K562 (cell line): ENCODE measurements around the gene SLC22A4. TPM values are rescaled to one million over a fixed set of nuclear protein-coding genes. Genes with fewer than 3 reads are reported as not detected.

ENCODE experiments used
- AFF1 ChIP-seq, 2 experiments: fragments of 450-650 bp; IDR thresholded peaks; 2 replicates each; pipeline ENCODE4 v1.6.1; 2018; ENCODE audit warnings: mild to moderate bottlenecking in 2 of 2, low read depth in 1 of 2; ENCODE audit not compliant: partially characterized antibody in 2 of 2
- ARNT ChIP-seq, 2 experiments: fragments of 450-650 bp; IDR thresholded peaks; 2 replicates each; pipeline ENCODE4 v1.6.1; 2016; ENCODE audit warnings: mild to moderate bottlenecking in 1 of 2
- DIDO1 ChIP-seq: fragments of 450-650 bp; IDR thresholded peaks from 2 replicates; pipeline ENCODE4 v1.6.1; 2016; ENCODE audit warnings: low read depth, missing biosample characterization, missing genetic modification characterization
- GABPB1 ChIP-seq: sonication (generic); formaldehyde crosslinking; IDR thresholded peaks from 2 replicates; pipeline ENCODE4 v1.8.0; 2022; ENCODE audit warnings: mild to moderate bottlenecking, missing genetic modification reagents
- HBP1 ChIP-seq: fragments of 450-650 bp; formaldehyde crosslinking; IDR thresholded peaks from 2 replicates; pipeline ENCODE4 v1.4.0; 2022; ENCODE audit warnings: missing genetic modification characterization
- MTA3 ChIP-seq: fragments of 450-650 bp; formaldehyde crosslinking; IDR thresholded peaks from 2 replicates; pipeline ENCODE4 v1.6.1; 2017; ENCODE audit warnings: mild to moderate bottlenecking, borderline replicate concordance
- NCOR1 ChIP-seq: fragments of 450-650 bp; IDR thresholded peaks from 2 replicates; pipeline ENCODE4 v1.6.1; 2016; ENCODE audit warnings: mild to moderate bottlenecking, moderate library complexity
- PKNOX1 ChIP-seq: fragments of 450-650 bp; IDR thresholded peaks from 2 replicates; pipeline ENCODE4 v1.6.1; 2016
- THAP7 ChIP-seq: fragments of 250-450 bp; sonication (Bioruptor Pico); IDR thresholded peaks from 2 replicates; pipeline ENCODE4 v1.5.0; 2021
- THRAP3 ChIP-seq: fragments of 450-650 bp; IDR thresholded peaks from 2 replicates; pipeline ENCODE4 v1.6.1; 2016; ENCODE audit warnings: mild to moderate bottlenecking, inconsistent platforms, borderline replicate concordance
- TSHZ1 ChIP-seq: fragments of 250-450 bp; sonication (Bioruptor Pico); IDR thresholded peaks from 2 replicates; pipeline ENCODE4 v1.4.0; 2020; ENCODE audit warnings: mild to moderate bottlenecking, moderate library complexity
- YY1 ChIP-seq, 3 experiments: IDR thresholded peaks; 2 replicates each; pipeline ENCODE4 v1.6.1; 2011; ENCODE audit warnings: low read length in 2 of 3, mild to moderate bottlenecking in 2 of 3, moderate library complexity in 2 of 3, borderline replicate concordance in 1 of 3, control low read depth in 1 of 3, low read depth in 1 of 3; ENCODE audit not compliant: insufficient read depth in 3 of 3, insufficient replicate concordance in 2 of 3, control insufficient read depth in 1 of 3, insufficient read length in 1 of 3; ENCODE audit errors: extremely low read depth in 1 of 3
- ZBTB12 ChIP-seq: fragments of 250-450 bp; sonication (Bioruptor Pico); IDR thresholded peaks from 2 replicates; pipeline ENCODE4 v1.4.0; 2020
- ZNF23 ChIP-seq: fragments of 250-450 bp; sonication (Bioruptor Pico); IDR thresholded peaks from 2 replicates; pipeline ENCODE4 v1.4.0; 2020; ENCODE audit warnings: mild to moderate bottlenecking
- ZNF408 ChIP-seq: fragments of 250-450 bp; sonication (Bioruptor Pico); IDR thresholded peaks from 2 replicates; pipeline ENCODE4 v1.4.0; 2020; ENCODE audit warnings: low read depth, mild to moderate bottlenecking, moderate library complexity
- ZNF668 ChIP-seq: fragments of 250-450 bp; sonication (Bioruptor Pico); IDR thresholded peaks from 2 replicates; pipeline ENCODE4 v1.8.0; 2022; ENCODE audit warnings: mild to moderate bottlenecking, inconsistent platforms
- polyA plus RNA-seq, 8 experiments: library from polyadenylated mRNA; depleted of rRNA in 4 of 8; stranded (reverse) in 5 of 8; unstranded in 3 of 8; fragments of >200 nt; fragmentation: Nextera tagmentation in 2 of 8; fragmentation: Illumina TruSeq in 1 of 8; extraction: Ambion mirVana in 2 of 8; extraction: Trizol in 1 of 8; gene quantifications; 2 replicates each; pipeline versions ENCODE4 v1.2.1 to v1.2.3, GENCODE V29; 2011 to 2014; ENCODE audit warnings: inconsistent platforms in 1 of 8, missing spikeins in 1 of 8
- total RNA-seq, 7 experiments: library from RNA; depleted of rRNA in 6 of 7; stranded (reverse); fragments of >200 nt in 6 of 7; fragmentation: Illumina TruSeq in 2 of 7; extraction: Trizol in 2 of 7; gene quantifications; 2 replicates each; pipeline versions ENCODE4 v1.2.1 to v1.2.3, GENCODE V29; 2011 to 2021; ENCODE audit warnings: low replicate concordance in 1 of 7

Gene SLC22A4
- total and polyA plus RNA-seq, 9 of the 15 experiments (the other 6 are each of a cell fraction or from before 2014, with no cell fraction given): 2.7 to 9.5 (median 6.2) TPM

GRCh38 chr5:132323202-132323601 is 29.0 kb downstream of the SLC22A4 start (continued):
- no peak for TF ChIP-seq YY1 (IDR thresholded peaks at IDR 0.05; ENCODE audit: borderline replicate concordance in 1 of 3, control insufficient read depth in 1 of 3, extremely low read depth in 1 of 3, insufficient read depth in 3 of 3, insufficient read length in 1 of 3, insufficient replicate concordance in 2 of 3, low read depth in 1 of 3, low read length in 2 of 3)
- TF ChIP-seq THAP7 (CRISPR knock-in tag): no peak
- no peak for TF ChIP-seq THRAP3
- TF ChIP-seq ZNF408 (CRISPR knock-in tag): no peak
- TF ChIP-seq ARNT (IDR thresholded peaks at IDR 0.05): no peak
- TF ChIP-seq ZNF23: no peak
- no peak for TF ChIP-seq HBP1 (CRISPR knock-in tag)
- no peak for TF ChIP-seq DIDO1 (tag)
- no peak for TF ChIP-seq ZBTB12 (CRISPR knock-in tag)
- no peak for TF ChIP-seq TSHZ1
- TF ChIP-seq GABPB1 (CRISPR knock-in tag): no peak
- TF ChIP-seq NCOR1: peak; percentile 87
- peak; percentile 81 for TF ChIP-seq PKNOX1
- TF ChIP-seq MTA3: no peak
- TF ChIP-seq ZNF668 (CRISPR knock-in tag): no peak
- no peak for TF ChIP-seq AFF1 (IDR thresholded peaks at IDR 0.05; ENCODE audit: low read depth in 1 of 2, partially characterized antibody in 2 of 2)
